SH-SY5Y (cell line): ENCODE measurements around the gene KCNJ3.

Source experiments
- GATA2 ChIP-seq: IDR thresholded peaks from 2 replicates; pipeline ENCODE4 v1.6.1; 2011; ENCODE audit warnings: mild to moderate bottlenecking, low read depth, low read length
- GATA3 ChIP-seq: IDR thresholded peaks from 2 replicates; pipeline ENCODE4 v1.6.1; 2011; ENCODE audit warnings: low read depth, mild to moderate bottlenecking, low read length, moderate library complexity

The KCNJ3 gene

GRCh38 chr2:154855138-154855537 is 156.6 kb downstream of the KCNJ3 start:
- no peak for TF ChIP-seq GATA2
- no peak for TF ChIP-seq GATA3

- TF ChIP-seq GATA2 (no peak), GATA3 (no peak)
These were observed 177.5 kb downstream of the KCNJ3 start for GRCh38 chr2:154875999-154876398.

- TF ChIP-seq GATA2 (no peak), GATA3 (no peak)
These were observed 184.2 kb downstream of the KCNJ3 start for GRCh38 chr2:154882725-154883124.

GRCh38 chr2:154886316-154886715 is 187.8 kb downstream of the KCNJ3 start:
- TF ChIP-seq GATA2, result no peak
- no peak for TF ChIP-seq GATA3

- TF ChIP-seq GATA3, result no peak
- TF ChIP-seq GATA2, result no peak
These were observed 199.8 kb downstream of the KCNJ3 start for GRCh38 chr2:154898269-154898668.

GRCh38 chr2:154901063-154901462 is 202.6 kb downstream of the KCNJ3 start:
- TF ChIP-seq GATA3, result no peak
- TF ChIP-seq GATA2, result no peak
